SK-N-SH treated with all-trans-retinoic acid at 6 μM for 48 hours (cell line): ENCODE data around the gene FECH.

Experiments used
- CREB5 ChIP-seq: fragments of 250-450 bp; sonication (Bioruptor Pico); IDR thresholded peaks from 2 replicates; pipeline ENCODE4 v1.5.1; 2020; ENCODE audit warnings: low read depth, mild to moderate bottlenecking, moderate library complexity
- POU6F1 ChIP-seq: fragments of 250-450 bp; sonication (Bioruptor Pico); IDR thresholded peaks from 2 replicates; pipeline ENCODE4 v1.8.0; 2021; ENCODE audit warnings: low read depth, mild to moderate bottlenecking, moderate library complexity, borderline replicate concordance
- ZC3H10 ChIP-seq: fragments of 250-450 bp; sonication (Bioruptor Pico); IDR thresholded peaks from 2 replicates; pipeline ENCODE4 v1.5.1; 2021; ENCODE audit warnings: mild to moderate bottlenecking, moderate library complexity

DNA sequence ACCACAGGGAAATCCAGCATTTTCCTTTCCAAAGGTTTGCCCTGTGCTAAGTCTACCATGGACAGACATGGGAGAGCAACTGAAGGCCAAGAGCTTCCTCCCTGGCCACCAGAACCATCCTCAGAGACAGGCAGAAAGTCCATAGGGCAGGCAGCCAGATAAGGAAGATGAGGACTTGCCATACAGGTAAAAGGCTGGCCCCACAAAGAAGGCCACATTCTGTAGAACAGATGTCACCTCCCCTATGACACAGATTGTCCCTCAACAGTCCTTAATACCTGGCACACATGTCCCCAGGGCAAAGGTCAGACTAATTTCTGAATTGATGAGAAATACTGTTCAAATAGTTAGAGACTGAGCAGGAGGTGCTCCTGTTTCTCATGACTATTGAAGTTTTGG lies 52.0 kb downstream of the FECH start:
- no peak for TF ChIP-seq POU6F1
- no peak for TF ChIP-seq CREB5 (CRISPR knock-in tag)
- TF ChIP-seq ZC3H10: no peak
